Epithelial cell of proximal tubule (primary cell): ENCODE data around the gene ASPG. TPM values are rescaled to one million over a fixed set of nuclear protein-coding genes. Genes with fewer than 3 reads are reported as not detected.

Experiments
- DNase-seq: peaks from one replicate; pipeline ENCODE4 v3.0.0-alpha.2; 2011; ENCODE audit warnings: low read depth
- H3K4me3 ChIP-seq: 2 replicates; pipeline ENCODE4 v1.5.1; 2011; ENCODE audit warnings: low read depth, mild to moderate bottlenecking, low read length
- total RNA-seq: library from RNA; depleted of rRNA; stranded (reverse); fragments of >200 nt; gene quantifications from 2 replicates; pipeline ENCODE4 v1.2.3, GENCODE V29; 2015
- TF ChIP-seq, protein P1 (sequence below): conservative IDR thresholded peaks from 2 replicates; pipeline ENCODE4 v1.5.1; 2012; ENCODE audit warnings: low read depth, mild to moderate bottlenecking, low read length

ASPG gene
- total RNA-seq, 1 donor from 2014 or later: not detected

DNA sequence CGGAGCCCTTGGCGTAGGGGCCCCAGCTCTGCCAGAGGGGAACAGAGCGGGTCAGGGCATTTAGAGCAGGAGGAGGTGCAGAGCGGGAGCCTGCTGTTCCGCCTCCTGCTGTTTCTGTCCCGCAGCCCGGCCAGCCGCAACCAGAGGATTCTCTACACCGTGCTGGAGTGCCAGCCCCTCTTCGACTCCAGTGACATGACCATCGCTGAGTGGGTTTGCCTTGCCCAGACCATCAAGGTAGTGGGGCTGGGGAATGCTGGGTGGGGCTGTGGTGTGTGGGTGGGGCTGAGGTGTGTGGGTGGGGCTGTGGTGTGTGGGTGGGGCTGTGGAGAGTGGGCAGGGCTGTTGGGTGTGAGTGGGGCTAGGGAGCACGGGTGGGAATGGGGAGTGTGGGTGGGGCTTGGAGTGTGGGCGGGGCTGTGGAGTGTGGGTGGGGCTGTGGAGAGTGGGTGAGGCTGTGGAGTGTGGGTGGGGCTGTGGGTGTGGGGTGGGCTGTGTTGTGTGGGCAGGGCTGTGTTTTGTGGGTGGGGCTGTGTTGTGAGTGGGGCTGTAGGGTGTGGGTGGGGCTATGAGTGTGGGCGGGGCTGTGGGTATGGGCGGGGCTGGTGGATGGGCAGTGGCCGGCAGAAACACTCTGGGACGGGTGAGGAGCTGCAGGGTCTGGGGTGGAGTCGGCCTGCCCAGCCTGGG, 8.0 kb downstream of the ASPG start:
- TF ChIP-seq, protein P1, sequence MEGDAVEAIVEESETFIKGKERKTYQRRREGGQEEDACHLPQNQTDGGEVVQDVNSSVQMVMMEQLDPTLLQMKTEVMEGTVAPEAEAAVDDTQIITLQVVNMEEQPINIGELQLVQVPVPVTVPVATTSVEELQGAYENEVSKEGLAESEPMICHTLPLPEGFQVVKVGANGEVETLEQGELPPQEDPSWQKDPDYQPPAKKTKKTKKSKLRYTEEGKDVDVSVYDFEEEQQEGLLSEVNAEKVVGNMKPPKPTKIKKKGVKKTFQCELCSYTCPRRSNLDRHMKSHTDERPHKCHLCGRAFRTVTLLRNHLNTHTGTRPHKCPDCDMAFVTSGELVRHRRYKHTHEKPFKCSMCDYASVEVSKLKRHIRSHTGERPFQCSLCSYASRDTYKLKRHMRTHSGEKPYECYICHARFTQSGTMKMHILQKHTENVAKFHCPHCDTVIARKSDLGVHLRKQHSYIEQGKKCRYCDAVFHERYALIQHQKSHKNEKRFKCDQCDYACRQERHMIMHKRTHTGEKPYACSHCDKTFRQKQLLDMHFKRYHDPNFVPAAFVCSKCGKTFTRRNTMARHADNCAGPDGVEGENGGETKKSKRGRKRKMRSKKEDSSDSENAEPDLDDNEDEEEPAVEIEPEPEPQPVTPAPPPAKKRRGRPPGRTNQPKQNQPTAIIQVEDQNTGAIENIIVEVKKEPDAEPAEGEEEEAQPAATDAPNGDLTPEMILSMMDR: no peak
- H3K4me3 ChIP-seq: no peak overlapping the region
- DNase-seq: no peak

DNA sequence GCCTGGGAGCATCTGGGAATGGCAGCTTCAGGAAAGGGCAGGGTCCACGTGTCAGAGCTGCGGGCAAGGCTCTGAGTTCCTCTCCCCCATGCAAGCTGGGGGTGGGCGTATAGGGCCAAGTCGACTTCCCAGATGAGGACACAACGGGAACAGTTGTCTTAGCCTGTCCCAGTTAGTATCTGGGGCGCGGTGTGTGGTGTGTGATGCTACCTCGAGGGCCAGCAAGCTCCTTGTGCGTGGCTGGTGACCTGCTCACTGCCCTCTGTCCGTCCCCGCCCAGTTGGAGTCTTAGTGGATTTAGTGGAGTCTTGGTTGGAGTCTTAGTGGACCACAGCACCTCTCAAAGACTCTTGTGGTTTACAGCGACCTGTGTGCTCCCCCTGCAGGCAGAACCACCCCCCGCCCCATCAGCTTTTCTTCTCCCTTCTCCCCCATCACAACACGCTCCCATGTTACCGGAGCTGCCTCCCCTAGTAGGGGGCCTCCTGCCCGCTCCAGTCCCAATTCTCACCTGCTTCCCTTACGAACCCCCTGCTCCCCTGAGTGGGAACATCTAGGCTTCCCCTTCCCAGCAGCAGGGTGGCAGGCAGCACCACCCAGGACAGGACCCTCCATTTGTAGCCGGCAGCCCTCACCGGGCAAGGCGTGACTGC, 8.7 kb downstream of the ASPG start:
- TF ChIP-seq, protein P1: no peak
- no peak overlapping the region for H3K4me3 ChIP-seq
- DNase-seq: no peak

DNA sequence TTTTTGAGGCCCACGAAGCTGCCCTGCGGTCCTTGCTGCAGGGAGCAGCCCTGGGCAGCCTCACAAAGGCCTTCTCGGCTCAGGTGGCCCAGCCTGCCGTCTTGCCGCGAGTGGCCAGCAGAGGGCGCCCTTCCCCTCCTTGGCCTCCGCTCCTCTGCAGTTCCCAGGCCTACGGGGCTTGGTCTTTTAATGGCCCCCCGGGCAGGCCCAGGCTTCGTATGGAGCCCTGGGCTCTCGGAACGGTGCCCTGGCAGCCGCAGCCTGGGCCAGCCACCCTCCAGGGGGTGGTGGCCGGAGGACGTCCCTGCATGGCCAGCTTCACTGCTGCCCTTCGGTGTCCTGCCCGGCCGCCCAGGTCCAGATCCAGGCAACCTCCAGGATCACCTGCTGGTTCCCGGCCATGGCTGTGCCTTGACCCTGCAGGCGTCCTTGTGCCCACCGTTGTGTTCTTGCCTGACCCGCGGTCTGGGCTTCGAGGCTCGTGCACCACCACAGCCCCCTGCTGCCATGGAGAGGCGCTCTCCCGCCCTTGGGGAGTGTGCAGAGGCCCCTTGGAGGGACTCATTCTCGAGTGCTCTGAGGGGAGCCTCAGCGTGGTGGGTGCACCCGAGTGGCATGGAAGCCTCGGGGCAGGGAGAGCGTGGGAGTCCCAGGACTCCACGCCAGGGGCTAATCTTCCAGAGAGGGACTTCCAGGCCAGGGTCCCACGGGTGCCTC, 9.4 kb downstream of the ASPG start:
- H3K4me3 ChIP-seq: no peak overlapping the region
- no peak for DNase-seq
- TF ChIP-seq, protein P1: peak; percentile 67

DNA sequence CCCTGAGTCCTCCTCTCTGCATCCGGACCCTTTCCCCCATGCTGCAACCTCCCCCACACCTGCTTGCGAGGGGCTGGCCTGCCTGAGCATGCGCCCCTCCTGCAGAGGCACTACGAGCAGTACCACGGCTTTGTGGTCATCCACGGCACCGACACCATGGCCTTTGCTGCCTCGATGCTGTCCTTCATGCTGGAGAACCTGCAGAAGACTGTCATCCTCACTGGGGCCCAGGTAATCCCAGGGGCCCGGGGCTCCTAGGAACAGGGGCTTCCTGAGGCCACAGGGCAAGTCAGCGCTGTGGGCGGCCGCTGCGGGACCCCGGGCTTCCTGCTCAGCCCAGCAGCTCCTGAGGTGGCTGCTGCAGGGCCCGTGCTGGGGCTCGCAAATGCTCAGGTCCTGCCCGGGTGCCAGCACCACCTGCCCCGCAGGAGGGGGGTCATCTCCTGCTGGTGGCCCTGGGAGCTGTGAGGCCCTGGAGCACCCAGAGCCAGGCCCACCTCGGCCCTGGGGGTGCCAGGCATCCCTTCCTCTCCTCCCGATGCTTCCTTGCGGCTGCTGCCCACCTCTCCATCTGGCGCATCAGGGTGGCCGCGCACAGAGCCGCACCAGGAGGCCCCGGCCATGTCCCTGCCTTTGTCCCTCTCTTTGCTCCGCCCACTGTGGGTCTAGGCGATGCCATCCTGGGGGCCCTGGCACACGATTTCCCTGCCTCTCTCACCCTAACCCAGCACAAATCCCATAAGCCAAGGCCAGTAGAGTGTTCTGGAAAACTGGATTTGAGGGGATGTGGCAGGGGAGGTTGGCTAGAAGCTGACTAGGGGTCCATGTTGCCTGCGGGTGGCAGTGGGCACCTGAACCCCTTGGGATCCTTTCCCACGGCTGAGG, 10.2 kb downstream of the ASPG start:
- TF ChIP-seq, protein P1: no peak
- no peak for DNase-seq

DNA sequence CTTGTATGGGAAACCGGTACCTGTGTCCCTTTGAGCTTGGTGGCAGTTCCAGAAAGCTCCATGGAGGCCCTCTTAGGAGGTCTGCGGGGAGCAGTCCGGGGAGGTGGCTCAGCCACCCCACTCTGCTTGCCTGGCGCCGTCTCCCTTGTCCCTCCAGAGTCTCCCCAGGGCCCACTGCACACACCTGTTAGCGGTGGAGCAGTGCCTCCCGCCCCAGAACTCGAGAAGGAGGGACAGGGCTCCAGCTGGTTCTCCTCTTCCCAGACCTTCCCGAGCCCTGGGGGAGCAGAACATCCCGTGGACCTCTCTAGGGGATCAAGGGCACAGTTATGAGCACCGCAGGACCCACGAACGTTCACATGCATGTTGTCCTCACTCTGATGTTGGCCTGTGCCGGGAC, 10.8 kb downstream of the ASPG start:
- no peak for DNase-seq
- no peak overlapping the region for H3K4me3 ChIP-seq
- TF ChIP-seq, protein P1: no peak

More for the DNA sequence above, 10.2 kb downstream of the ASPG start:
- no peak overlapping the region for H3K4me3 ChIP-seq
